ENCODE measurements around the gene IL1R2. TPM values are rescaled to one million over a fixed set of nuclear protein-coding genes. Genes with fewer than 3 reads are reported as not detected.

The IL1R2 gene
- total and polyA plus RNA-seq, 2 of the 13 experiments (the other 11 are each of a cell fraction or from before 2014, with no cell fraction given), result 3.6 to 7.3 TPM

GRCh38 chr2:102065675-102066252 lies 74.0 kb downstream of the IL1R2 start (continued):
- TF ChIP-seq IKZF4 (CRISPR knock-in tag; IDR thresholded peaks at IDR 0.05; ENCODE audit: borderline replicate concordance, low read depth, not compliant biosample characterization) (no peak), TERF1 (CRISPR knock-in tag; IDR thresholded peaks at IDR 0.05) (no peak), ASH2L (IDR thresholded peaks at IDR 0.05; ENCODE audit: insufficient read length, low read depth, low read length) (peak; percentile 31), TEF (CRISPR knock-in tag; IDR thresholded peaks at IDR 0.05) (no peak), LBX2 (CRISPR knock-in tag; IDR thresholded peaks at IDR 0.05; ENCODE audit: borderline replicate concordance) (no peak), ATAD3A (CRISPR knock-in tag; IDR thresholded peaks at IDR 0.05) (no peak), ZNF746 (CRISPR knock-in tag; IDR thresholded peaks at IDR 0.05) (peak; percentile 47; the same call in 1 of the 2 replicates), TCF12 (IDR thresholded peaks at IDR 0.05) (no peak), TCF12 (CRISPR knock-in tag; IDR thresholded peaks at IDR 0.05) (0 out of 2 replicates have a peak, but pooled peaks have one; percentile 41), RNF219 (CRISPR knock-in tag; IDR thresholded peaks at IDR 0.05) (no peak), PBX2 (CRISPR knock-in tag; IDR thresholded peaks at IDR 0.05) (no peak), IKZF5 (CRISPR knock-in tag; IDR thresholded peaks at IDR 0.05) (peak; percentile 63; the same call in 1 of the 2 replicates), TFE3 (CRISPR knock-in tag; IDR thresholded peaks at IDR 0.05) (peak; percentile 65; the same call in 1 of the 2 replicates), ZSCAN20 (CRISPR knock-in tag; IDR thresholded peaks at IDR 0.05; ENCODE audit: borderline replicate concordance) (no peak), ZNF337 (CRISPR knock-in tag; IDR thresholded peaks at IDR 0.05; ENCODE audit: borderline replicate concordance, low read depth) (no peak), ZNF225 (CRISPR knock-in tag; IDR thresholded peaks at IDR 0.05) (no peak), ZFP41 (CRISPR knock-in tag; IDR thresholded peaks at IDR 0.05; ENCODE audit: borderline replicate concordance) (no peak), FOSL1 (CRISPR knock-in tag; IDR thresholded peaks at IDR 0.05; ENCODE audit: borderline replicate concordance) (peak; percentile 97), MBD4 (IDR thresholded peaks at IDR 0.05; ENCODE audit: borderline replicate concordance, low read length) (no peak), AGO2 (optimal IDR thresholded peaks at IDR 0.05; ENCODE audit: low read depth, low read length) (no peak), RXRA (CRISPR knock-in tag; IDR thresholded peaks at IDR 0.05) (peak; percentile 40; the same call in 1 of the 2 replicates)
